ENCODE measurements around the gene WDR93.

The WDR93 gene

DNA sequence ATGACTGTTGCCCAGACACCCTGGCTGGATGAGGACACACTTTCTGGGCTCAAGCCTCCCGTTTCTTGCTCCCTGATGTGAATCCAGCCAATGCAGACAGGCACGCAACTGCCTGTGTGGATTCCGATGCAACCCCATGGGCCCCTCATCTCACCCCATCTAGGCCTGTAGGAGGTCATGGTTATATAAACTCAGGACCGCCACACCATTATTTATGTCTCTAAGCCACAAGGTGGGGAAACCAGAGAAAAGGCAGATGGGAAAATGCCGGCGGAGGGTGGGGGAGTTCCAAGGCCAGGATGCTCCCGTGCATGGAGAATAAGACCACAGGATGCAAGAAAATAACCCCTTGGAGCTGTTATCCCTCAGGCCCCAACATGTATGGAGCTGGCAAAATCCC, 58.4 kb downstream of the WDR93 start:
- no peak for ATAC-seq
- DNase-seq = no peak

DNA sequence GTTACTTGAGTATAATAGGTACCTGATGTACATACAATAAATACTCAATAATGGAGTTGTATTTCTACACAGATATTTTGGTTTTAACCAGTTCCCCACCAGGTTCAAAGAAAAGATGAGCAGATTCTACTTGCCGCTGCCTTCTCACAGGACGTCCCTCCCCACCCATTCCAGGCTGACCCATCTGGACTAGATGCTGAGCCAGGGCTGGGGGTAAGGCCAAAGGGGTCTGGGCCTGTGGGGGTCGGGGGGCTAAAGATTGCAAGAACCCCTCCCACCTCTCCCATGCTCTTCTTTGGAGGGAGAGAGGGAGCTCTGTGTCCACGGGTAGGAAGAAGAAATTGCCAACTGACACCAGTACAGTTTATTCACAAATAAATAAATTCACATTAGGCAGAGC, 58.9 kb downstream of the WDR93 start:
- DNase-seq (no peak), ATAC-seq (no peak)

GRCh38 chr15:89749951-89750559, 59.4 kb downstream of the WDR93 start:
- ATAC-seq = peak; percentile 21
- peak; percentile 21 for DNase-seq

GRCh38 chr15:89750560-89751542, 60.2 kb downstream of the WDR93 start, which contains the start of gene MESP1:
Gene MESP1 (minus strand): TSS chr15:89751249. CDS start chr15:89751231, 18 bp downstream.
- peak; percentile 88 for ATAC-seq
- DNase-seq = peak; percentile 91

- no peak for DNase-seq
These were observed 61.1 kb downstream of the WDR93 start for GRCh38 chr15:89751748-89752147.

GRCh38 chr15:89753855-89754254, 63.2 kb downstream of the WDR93 start:
- DNase-seq (no peak), ATAC-seq (no peak)

More at GRCh38 chr15:89751748-89752147, 61.1 kb downstream of the WDR93 start:
- no peak for ATAC-seq

GRCh38 chr15:89754361-89755154, 63.9 kb downstream of the WDR93 start:
- ATAC-seq (no peak), DNase-seq (no peak)

- ATAC-seq = no peak
These were observed 65.1 kb downstream of the WDR93 start for GRCh38 chr15:89755701-89756100.

DNA sequence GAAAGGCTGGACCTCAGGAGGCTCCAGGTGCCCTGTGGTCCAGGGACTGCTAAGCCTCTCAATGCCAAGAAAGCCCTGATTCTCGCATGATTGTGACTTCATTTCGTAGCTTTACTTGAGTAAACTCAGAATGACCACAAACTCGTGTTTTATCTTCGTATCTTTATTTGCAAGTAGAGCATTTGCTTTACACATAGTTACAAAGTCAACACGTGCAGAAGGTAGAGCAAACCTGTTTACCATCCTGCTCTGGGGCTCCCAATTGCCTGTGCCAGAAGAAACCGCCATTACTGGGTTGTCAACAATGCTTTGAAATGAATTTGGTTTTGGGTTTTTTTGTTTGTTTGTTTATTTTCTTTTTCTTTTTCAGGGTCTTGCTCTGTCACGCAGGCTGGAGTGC, 66.3 kb downstream of the WDR93 start:
- DNase-seq (no peak), ATAC-seq (no peak)

More at GRCh38 chr15:89755701-89756100, 65.1 kb downstream of the WDR93 start:
- DNase-seq = no peak

DNA sequence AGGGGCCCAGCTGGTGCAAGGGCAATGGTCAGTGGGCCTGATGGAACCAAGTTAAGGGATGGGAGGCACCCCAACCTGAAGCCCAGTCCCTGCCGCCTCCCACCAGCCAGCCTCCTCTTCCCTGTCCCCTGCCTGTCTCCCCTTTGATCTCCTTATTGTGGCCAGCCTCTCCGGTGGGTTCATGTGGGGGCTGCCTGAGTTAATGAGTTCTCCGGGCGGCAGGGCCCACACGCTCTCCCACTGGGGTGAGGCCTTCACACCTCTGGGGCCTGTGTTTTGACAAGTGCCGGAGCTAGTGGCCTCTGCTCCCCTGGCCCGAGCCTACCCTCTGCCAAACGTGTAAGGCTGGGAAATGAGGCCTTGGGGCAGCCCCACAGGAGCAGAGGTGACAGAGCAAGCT, 67.7 kb downstream of the WDR93 start:
- no peak for ATAC-seq
- DNase-seq = no peak

DNA sequence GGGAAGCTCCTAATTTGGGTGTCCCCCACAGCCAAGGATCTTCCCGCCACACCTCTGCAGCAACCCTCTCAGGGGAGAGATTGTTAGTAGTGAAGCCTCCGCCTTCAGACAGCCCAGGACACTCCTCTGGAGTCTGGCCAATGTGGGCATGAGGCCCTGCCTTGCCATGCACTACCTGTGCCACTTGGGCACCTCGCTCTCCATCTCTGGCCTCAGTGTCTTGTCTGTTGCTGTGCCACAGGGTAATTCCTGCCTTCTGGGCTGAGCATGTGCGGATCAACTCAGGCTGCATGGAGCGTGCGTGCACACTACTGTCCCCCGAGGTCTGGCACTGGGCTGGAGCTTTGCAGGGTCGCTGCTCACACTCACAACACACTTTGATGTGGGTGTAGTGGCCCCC, 68.4 kb downstream of the WDR93 start:
- ATAC-seq (no peak), DNase-seq (no peak)

GRCh38 chr15:89759835-89760234, 69.2 kb downstream of the WDR93 start:
- ATAC-seq (no peak), DNase-seq (no peak)

DNA sequence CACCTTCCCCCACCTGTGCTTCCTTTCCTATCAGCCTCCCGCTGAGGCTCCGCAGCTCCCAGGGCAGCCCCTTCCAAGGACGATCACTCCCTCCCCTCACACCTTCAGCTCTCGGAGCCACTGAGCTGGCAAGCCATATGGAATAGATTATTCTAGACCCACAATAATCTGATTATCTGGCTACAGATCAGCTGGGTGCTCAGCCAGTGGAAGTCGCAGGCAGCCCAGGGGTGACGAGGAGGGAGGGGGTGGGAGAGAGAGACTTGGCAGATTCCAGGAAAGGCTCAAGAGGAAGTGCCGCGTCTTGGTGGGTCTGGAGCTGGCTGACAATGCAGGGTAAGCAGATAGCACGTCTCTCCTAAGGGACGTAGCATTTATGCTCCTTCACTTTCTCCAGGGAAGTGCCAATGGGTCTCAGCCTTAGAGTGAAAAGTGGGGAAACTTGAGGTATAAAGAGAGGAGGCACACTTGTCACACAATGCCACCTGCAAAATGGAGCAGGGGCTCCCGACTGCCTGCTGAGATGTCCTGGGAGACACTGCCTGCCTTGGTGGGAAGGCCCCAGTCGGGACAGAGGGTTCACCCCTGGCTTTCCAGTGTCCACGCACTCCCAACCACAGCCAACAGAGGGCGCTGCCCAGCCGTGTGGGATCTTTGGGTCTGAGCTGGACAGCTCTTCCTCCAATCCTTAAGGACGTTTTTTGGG, 69.8 kb downstream of the WDR93 start:
- ATAC-seq (peak; percentile 85), DNase-seq (peak; percentile 82)

GRCh38 chr15:89761009-89761831, 70.6 kb downstream of the WDR93 start:
- ATAC-seq (no peak), DNase-seq (no peak)

DNA sequence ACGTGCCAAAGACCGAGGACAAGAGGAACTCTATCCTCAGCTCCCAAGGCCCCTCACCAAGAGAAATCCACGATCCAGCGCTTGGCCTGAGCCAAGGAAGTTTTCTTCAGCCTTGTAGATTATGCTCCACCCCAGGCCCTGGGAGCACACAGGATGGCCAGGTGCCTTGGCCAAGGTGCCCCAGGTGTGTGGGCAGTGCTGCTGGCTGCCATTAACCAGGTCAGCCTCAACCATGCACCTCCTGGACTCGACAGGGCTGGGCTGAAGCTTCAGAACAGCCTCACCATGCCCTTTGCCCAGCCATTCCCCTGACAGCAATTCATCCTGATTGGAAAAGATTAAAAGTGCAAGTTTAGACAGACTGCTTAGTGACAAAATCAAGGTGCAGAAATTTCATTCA, 71.3 kb downstream of the WDR93 start:
- DNase-seq (no peak), ATAC-seq (no peak)

DNA sequence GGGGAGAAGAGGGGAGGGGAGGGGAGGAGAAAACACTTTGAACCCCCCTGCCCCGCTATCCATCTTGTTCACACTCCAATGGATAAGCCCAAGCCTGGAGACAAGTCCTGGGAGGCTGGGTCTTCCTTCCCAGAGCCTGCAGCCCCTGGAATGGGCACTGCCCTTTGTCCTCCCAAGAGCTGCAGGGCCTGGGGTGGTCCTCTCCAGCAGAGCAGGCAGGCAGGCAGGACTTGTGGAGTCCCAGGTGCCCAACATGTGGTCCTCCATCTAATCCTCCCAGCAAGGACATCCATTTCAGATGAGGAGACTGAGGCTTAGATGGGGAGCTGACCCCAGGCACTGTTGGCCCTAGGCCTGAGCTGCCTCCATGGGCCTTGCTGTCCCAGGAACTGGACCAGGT, 75.1 kb downstream of the WDR93 start:
- ATAC-seq (no peak), DNase-seq (no peak)

DNA sequence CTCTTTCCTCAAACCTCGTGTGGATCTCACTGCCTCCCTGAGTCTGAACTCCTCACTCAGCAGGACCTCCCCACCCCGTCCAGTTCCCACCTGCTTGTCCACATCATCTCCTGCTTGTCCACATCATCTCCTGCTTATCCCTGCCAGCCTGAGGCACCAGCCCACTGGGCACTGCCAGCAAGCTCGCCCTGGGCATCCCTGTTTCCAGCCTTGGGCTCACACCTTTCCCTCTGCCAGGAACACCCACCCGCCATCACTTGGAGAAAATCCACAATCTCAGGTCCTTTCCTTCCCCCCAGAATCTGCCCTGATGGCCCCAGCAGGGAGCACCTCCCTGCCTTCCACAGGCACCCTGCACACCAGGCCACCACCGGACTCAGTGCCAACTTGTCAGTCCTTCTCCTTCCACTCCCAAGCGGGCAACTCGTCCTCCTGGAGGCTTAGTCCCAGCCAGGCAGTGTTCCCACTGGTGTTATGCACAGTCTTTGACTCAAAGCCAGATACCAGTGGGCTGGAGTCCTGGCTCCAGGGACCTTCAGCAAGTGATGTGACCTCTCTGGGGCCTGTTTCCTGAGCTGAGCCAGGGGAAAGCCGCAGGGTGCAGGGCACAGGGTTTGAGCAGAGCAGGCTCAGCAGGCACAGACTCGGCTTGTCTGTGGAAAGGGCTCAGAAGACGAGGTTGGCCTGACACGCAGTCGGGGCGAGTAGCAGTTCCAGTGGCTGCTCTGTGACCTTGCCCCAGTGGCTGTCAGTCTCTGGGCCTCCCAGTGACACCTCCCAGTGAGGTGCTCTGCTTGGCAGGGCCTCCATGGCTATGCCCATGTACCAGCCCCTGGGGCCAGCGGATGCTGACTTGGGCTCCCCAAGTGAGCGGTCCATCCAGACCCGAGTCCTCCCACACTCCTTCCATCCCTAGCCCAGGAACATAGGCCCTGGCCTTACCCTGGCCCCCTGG, 76.0 kb downstream of the WDR93 start:
- DNase-seq (no peak), ATAC-seq (no peak)

DNA sequence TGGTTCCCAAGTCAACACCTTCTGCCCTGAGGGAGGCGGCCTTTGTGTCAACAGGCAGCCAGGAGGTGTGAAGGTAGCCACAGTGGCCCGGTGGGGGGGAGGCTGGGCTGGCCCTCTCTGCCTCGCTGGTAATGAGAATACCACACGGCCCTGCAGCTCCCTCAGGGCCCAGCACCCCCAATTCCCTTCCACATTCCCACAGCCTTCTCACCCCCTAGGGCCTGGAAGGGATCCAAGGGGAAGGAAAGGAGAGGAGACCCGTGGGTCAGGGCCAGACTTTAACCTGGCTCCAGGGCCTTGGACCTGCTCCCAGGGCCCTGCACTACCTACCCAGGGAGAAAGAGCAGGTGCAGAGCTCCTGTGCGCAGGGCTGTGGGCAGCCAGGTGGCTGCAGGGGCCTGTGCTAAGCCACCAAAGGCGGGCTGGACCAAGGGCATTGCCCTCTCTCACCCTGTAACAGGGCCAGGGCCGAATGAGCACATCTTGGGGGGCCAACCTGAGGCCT, 76.9 kb downstream of the WDR93 start:
- DNase-seq = no peak
- ATAC-seq = peak; percentile 21

- ATAC-seq (no peak), DNase-seq (no peak)
These were observed 77.5 kb downstream of the WDR93 start for GRCh38 chr15:89768071-89768500.
